ENCODE results near the gene SLTM. TPM values are rescaled to one million over a fixed set of nuclear protein-coding genes. Genes with fewer than 3 reads are reported as not detected.
"Not testable (repeated sequence)": the region's sequence is repeated elsewhere in the genome, so short reads cannot be mapped to it uniquely, and the experiment has no call there.

SLTM gene
- total and polyA plus RNA-seq, 4 experiments from 2014 or later: 22.8 to 153 (median 121) TPM

- Histone ChIP-seq H3K36me3 (ENCODE audit: insufficient read depth, low read length) (peaks cover 9% of the 10 kb centered on the region), H3K4me3 (ENCODE audit: low read length in 2 of 2) (no peak overlapping the region), H3K27ac (ENCODE audit: low read depth, low read length) (no peak overlapping the region), H3K4me1 (ENCODE audit: insufficient read depth, low read length) (no peaks in the 10 kb centered on the region), H3K9me3 (ENCODE audit: control insufficient read depth in 1 of 2, low read length in 2 of 2) (no peaks in the 10 kb centered on the region), H3K27me3 (ENCODE audit: insufficient read depth, low read length) (no peaks in the 10 kb centered on the region)
- POLR2A ChIA-PET (ENCODE audit: partially characterized antibody): interaction anchor here (0.6 kb wide), 1 partner anchor 149 kb away, joined by 4 read pairs; no protein-coding TSS in a partner anchor
- no peak for DNase-seq
- Mint-ChIP-seq H3K4me1 (no peaks in the 10 kb centered on the region), H3K9me3 (no peaks in the 10 kb centered on the region), H3K27ac (no peak overlapping the region), H3K27me3 (no peaks in the 10 kb centered on the region), H3K36me3 (peaks cover 39 to 45% of the 10 kb centered on the region in 2 donors), H3K4me3 (no peak overlapping the region)
- intact Hi-C loops (cut with micrococcal nuclease): no loop called here
- CTCF ChIA-PET (ENCODE audit: partially characterized antibody): no interaction called here
These were observed 81.1 kb downstream of the SLTM start for GRCh38 chr15:58852347-58852746.

- H3K4me3 Mint-ChIP-seq; H3K27ac ChIP-seq (ENCODE audit: low read depth, low read length); H3K27me3 ChIP-seq (ENCODE audit: insufficient read depth, low read length); H3K4me1 ChIP-seq (ENCODE audit: insufficient read depth, low read length); DNase-seq; intact Hi-C loops (cut with micrococcal nuclease); H3K4me1 Mint-ChIP-seq; POLR2A ChIA-PET (ENCODE audit: partially characterized antibody); H3K9me3 Mint-ChIP-seq; H3K9me3 ChIP-seq (ENCODE audit: control insufficient read depth in 1 of 2, low read length in 2 of 2); H3K4me3 ChIP-seq (ENCODE audit: low read length in 2 of 2); H3K27me3 Mint-ChIP-seq: not testable (repeated sequence)
- H3K36me3 ChIP-seq (ENCODE audit: insufficient read depth, low read length): peaks cover 12% of the 10 kb centered on the region
- CTCF ChIA-PET (ENCODE audit: partially characterized antibody): interaction anchor here (0.6 to 1.1 kb wide), 2 partner anchors 23 to 83 kb away, joined by 3 to 4 read pairs; no protein-coding TSS in a partner anchor
- peaks cover 41 to 50% of the 10 kb centered on the region in 2 donors for H3K36me3 Mint-ChIP-seq
- peak overlapping the region in 1 of 7 donors; percentile 12 for H3K27ac Mint-ChIP-seq
These were observed 82.3 kb downstream of the SLTM start for GRCh38 chr15:58851205-58851604.

- H3K4me3 ChIP-seq (ENCODE audit: low read length in 2 of 2): no peak overlapping the region
- CTCF ChIA-PET (ENCODE audit: partially characterized antibody): no interaction called here
These were observed 90.6 kb downstream of the SLTM start for GRCh38 chr15:58842713-58843396.

GRCh38 chr15:58840048-58840447 is 93.4 kb downstream of the SLTM start:
- Histone ChIP-seq H3K9me3 (ENCODE audit: control insufficient read depth in 1 of 2, low read length in 2 of 2) (no peaks in the 10 kb centered on the region), H3K27me3 (ENCODE audit: insufficient read depth, low read length) (no peaks in the 10 kb centered on the region), H3K4me3 (ENCODE audit: low read length in 2 of 2) (no peak overlapping the region), H3K36me3 (ENCODE audit: insufficient read depth, low read length) (peaks cover 8% of the 10 kb centered on the region), H3K4me1 (ENCODE audit: insufficient read depth, low read length) (no peaks in the 10 kb centered on the region), H3K27ac (ENCODE audit: low read depth, low read length) (no peak overlapping the region)
- peaks cover 14 to 18% of the 10 kb centered on the region in 2 donors for H3K36me3 Mint-ChIP-seq
- H3K27me3 Mint-ChIP-seq: no peaks in the 10 kb centered on the region
- H3K9me3 Mint-ChIP-seq: no peaks in the 10 kb centered on the region
- ChIA-PET POLR2A (ENCODE audit: partially characterized antibody) (no interaction called here), CTCF (ENCODE audit: partially characterized antibody) (interaction anchor here (0.9 kb wide), 1 partner anchor 10 kb away, joined by 3 read pairs; no protein-coding TSS in a partner anchor)
- no peak overlapping the region for H3K27ac Mint-ChIP-seq
- intact Hi-C loops (cut with micrococcal nuclease): no loop called here
- DNase-seq: no peak
- no peaks in the 10 kb centered on the region for H3K4me1 Mint-ChIP-seq
- no peak overlapping the region for H3K4me3 Mint-ChIP-seq

More at GRCh38 chr15:58842713-58843396, 90.6 kb downstream of the SLTM start:
- DNase-seq: no peak
- H3K36me3 Mint-ChIP-seq: peaks cover 25 to 26% of the 10 kb centered on the region in 2 donors
- H3K27ac Mint-ChIP-seq: no peak overlapping the region
- Histone ChIP-seq H3K27ac (ENCODE audit: low read depth, low read length) (no peak overlapping the region), H3K27me3 (ENCODE audit: insufficient read depth, low read length) (no peaks in the 10 kb centered on the region), H3K36me3 (ENCODE audit: insufficient read depth, low read length) (peaks cover 8% of the 10 kb centered on the region), H3K9me3 (ENCODE audit: control insufficient read depth in 1 of 2, low read length in 2 of 2) (no peaks in the 10 kb centered on the region), H3K4me1 (ENCODE audit: insufficient read depth, low read length) (no peaks in the 10 kb centered on the region)
- H3K27me3 Mint-ChIP-seq: no peaks in the 10 kb centered on the region
- H3K4me3 Mint-ChIP-seq: no peak overlapping the region
- POLR2A ChIA-PET (ENCODE audit: partially characterized antibody): no interaction called here
- no peaks in the 10 kb centered on the region for H3K4me1 Mint-ChIP-seq
- intact Hi-C loops (cut with micrococcal nuclease): no loop called here
- no peaks in the 10 kb centered on the region for H3K9me3 Mint-ChIP-seq

GRCh38 chr15:58839485-58839884 is 94.0 kb downstream of the SLTM start:
- Histone ChIP-seq H3K9me3 (ENCODE audit: control insufficient read depth in 1 of 2, low read length in 2 of 2) (no peaks in the 10 kb centered on the region), H3K27me3 (ENCODE audit: insufficient read depth, low read length) (no peaks in the 10 kb centered on the region), H3K4me3 (ENCODE audit: low read length in 2 of 2) (no peak overlapping the region), H3K4me1 (ENCODE audit: insufficient read depth, low read length) (no peaks in the 10 kb centered on the region), H3K27ac (ENCODE audit: low read depth, low read length) (no peak overlapping the region), H3K36me3 (ENCODE audit: insufficient read depth, low read length) (peaks cover 8% of the 10 kb centered on the region)
- ChIA-PET CTCF (ENCODE audit: partially characterized antibody) (interaction anchor here (0.9 kb wide), 1 partner anchor 9 kb away, joined by 3 read pairs; no protein-coding TSS in a partner anchor), POLR2A (ENCODE audit: partially characterized antibody) (no interaction called here)
- H3K36me3 Mint-ChIP-seq: peaks cover 14 to 18% of the 10 kb centered on the region in 2 donors
- DNase-seq: no peak
- no peaks in the 10 kb centered on the region for H3K9me3 Mint-ChIP-seq
- H3K27me3 Mint-ChIP-seq: no peaks in the 10 kb centered on the region
- H3K4me1 Mint-ChIP-seq: no peaks in the 10 kb centered on the region
- peak overlapping the region in 1 of 7 donors; percentile 13 for H3K27ac Mint-ChIP-seq
- no peak overlapping the region for H3K4me3 Mint-ChIP-seq
- intact Hi-C loops (cut with micrococcal nuclease): no loop called here

- peaks cover 13% of the 10 kb centered on the region for H3K36me3 ChIP-seq (ENCODE audit: insufficient read depth, low read length)
- Mint-ChIP-seq H3K27ac (peak overlapping the region in 2 of 7 donors; percentile 9 to 46), H3K36me3 (peaks cover 24 to 34% of the 10 kb centered on the region in 2 donors)
- H3K27me3 ChIP-seq (ENCODE audit: insufficient read depth, low read length); H3K27ac ChIP-seq (ENCODE audit: low read depth, low read length); intact Hi-C loops (cut with micrococcal nuclease); H3K4me3 ChIP-seq (ENCODE audit: low read length in 2 of 2); H3K4me3 Mint-ChIP-seq; H3K4me1 ChIP-seq (ENCODE audit: insufficient read depth, low read length); H3K4me1 Mint-ChIP-seq; POLR2A ChIA-PET (ENCODE audit: partially characterized antibody); H3K9me3 ChIP-seq (ENCODE audit: control insufficient read depth in 1 of 2, low read length in 2 of 2); H3K27me3 Mint-ChIP-seq; H3K9me3 Mint-ChIP-seq; DNase-seq: not testable (repeated sequence)
- CTCF ChIA-PET (ENCODE audit: partially characterized antibody): interaction anchor here (0.8 kb wide), 1 partner anchor 695 kb away, joined by 3 read pairs; no protein-coding TSS in a partner anchor
These were observed 99.6 kb downstream of the SLTM start for GRCh38 chr15:58833681-58834426.

- Mint-ChIP-seq H3K9me3 (no peaks in the 10 kb centered on the region), H3K4me3 (no peak overlapping the region), H3K27ac (no peak overlapping the region), H3K4me1 (peaks cover 0 to 1% (median 0%) of the 10 kb centered on the region in 4 donors), H3K36me3 (peaks cover 33 to 35% of the 10 kb centered on the region in 2 donors), H3K27me3 (no peaks in the 10 kb centered on the region)
- intact Hi-C loops (cut with micrococcal nuclease): no loop called here
- no peak overlapping the region for H3K27ac ChIP-seq (ENCODE audit: low read depth, low read length)
- CTCF ChIA-PET (ENCODE audit: partially characterized antibody): interaction anchor here (1.2 kb wide), 1 partner anchor 9 kb away, joined by 3 read pairs; no protein-coding TSS in a partner anchor
- no peaks in the 10 kb centered on the region for H3K9me3 ChIP-seq (ENCODE audit: control insufficient read depth in 1 of 2, low read length in 2 of 2)
- DNase-seq: no peak
- H3K27me3 ChIP-seq (ENCODE audit: insufficient read depth, low read length): no peaks in the 10 kb centered on the region
- peaks cover 4% of the 10 kb centered on the region for H3K36me3 ChIP-seq (ENCODE audit: insufficient read depth, low read length)
- no peaks in the 10 kb centered on the region for H3K4me1 ChIP-seq (ENCODE audit: insufficient read depth, low read length)
- POLR2A ChIA-PET (ENCODE audit: partially characterized antibody): no interaction called here
- no peak overlapping the region for H3K4me3 ChIP-seq (ENCODE audit: low read length in 2 of 2)
These were observed 102.9 kb downstream of the SLTM start for GRCh38 chr15:58830556-58830955.
